ENCODE data around the gene UBC.
A peak's percentile ranks its signal among the peaks of the same experiment; 100 is the strongest.

The UBC gene

DNA sequence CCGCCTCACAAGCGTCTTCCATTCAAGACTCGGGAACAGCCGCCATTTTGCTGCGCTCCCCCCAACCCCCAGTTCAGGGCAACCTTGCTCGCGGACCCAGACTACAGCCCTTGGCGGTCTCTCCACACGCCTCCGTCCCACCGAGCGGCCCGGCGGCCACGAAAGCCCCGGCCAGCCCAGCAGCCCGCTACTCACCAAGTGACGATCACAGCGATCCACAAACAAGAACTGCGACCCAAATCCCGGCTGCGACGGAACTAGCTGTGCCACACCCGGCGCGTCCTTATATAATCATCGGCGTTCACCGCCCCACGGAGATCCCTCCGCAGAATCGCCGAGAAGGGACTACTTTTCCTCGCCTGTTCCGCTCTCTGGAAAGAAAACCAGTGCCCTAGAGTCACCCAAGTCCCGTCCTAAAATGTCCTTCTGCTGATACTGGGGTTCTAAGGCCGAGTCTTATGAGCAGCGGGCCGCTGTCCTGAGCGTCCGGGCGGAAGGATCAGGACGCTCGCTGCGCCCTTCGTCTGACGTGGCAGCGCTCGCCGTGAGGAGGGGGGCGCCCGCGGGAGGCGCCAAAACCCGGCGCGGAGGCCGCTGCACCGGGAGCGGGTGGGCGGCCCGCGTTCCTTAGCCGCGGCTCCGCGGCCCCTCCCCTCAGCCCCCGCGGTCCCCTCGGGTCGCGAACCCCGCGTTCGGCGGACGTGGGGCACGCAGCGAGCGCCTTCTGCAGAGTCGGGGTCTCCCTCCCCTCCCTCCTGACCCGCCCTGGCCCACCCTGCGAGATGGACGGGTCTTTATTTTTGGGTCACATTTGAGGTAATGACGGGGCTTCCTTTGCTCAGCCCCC, at the start of gene UBC:
Gene UBC, minus strand, starts transcription at position 259 of the 847 bp plus-strand sequence. CDS start 879 bp downstream, outside the sequence.
- DNase-seq: peak; percentile 96

DNA sequence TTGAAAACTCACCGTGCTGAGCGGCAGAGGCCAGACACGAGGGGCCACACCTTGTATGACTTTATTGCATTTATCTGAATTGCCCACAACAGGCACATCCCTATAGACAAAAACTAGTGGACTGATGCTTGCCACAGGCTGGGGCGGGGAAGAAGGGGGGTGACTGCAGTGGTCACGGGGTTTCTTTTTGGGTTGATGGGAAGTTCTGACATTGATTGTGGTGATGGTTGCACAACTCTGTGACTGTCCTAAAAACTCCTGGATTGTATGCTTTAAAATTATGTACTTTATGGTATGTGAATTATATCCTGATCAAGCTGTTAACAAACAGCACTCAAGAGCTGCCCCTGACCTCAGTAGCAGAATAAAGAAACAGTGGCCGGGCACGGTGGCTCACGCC, 48.8 kb upstream of the UBC start:
- DNase-seq: no peak

DNA sequence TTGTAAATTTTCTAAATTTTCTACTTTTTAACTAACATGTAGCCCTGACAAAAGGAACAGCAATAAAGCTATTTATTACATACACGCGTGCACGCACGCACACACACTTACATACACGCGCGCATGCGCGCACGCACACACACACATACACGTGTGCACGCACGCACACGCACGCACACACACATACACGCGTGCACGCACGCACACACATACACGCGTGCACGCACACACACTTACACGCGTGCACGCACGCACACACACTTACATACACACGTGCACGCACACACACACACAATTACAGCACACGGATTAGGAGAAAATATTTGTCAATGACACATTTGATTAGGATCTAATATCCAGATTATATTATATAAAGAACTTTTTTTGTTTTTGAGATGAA, 46.6 kb upstream of the UBC start:
- no peak for DNase-seq

DNA sequence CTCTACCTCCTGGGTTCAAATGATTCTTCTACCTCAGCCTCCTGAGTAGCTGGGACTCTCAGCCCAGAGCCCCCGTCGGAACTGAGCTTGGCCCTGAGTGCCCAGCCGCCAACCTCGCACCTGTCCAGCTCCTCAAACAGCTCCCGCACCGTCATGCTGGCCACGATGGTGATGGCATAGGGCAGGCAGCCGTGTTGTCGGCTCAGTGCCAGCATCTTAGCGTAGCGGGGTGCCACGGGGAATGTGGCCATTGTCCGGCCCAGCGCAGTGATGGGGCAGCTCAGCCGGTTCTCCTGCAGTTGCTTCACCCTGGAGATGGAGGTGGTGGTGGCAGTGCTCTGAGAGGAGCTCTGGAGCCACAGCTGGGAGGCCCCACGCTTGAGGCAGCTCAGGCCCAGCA, 42.1 kb upstream of the UBC start:
- DNase-seq: no peak

DNA sequence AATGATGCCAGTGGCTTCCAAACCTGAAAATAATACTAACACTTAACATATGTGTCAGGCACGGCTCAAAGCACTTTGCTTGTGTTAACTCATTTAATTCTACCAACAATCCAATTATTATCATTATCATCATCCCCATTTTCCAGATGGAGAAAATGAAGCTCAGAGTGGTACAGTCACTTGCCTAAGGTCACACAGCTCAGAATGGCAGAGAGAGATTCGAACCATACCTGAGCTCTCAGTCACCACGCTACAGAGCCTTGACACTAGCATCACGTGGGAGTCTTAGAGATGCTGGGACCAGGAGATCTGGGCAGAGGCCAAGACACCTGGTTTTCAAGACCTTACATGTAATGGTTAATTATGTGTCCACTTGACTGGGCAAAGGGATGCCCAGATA, 40.3 kb upstream of the UBC start:
- DNase-seq: no peak

DNA sequence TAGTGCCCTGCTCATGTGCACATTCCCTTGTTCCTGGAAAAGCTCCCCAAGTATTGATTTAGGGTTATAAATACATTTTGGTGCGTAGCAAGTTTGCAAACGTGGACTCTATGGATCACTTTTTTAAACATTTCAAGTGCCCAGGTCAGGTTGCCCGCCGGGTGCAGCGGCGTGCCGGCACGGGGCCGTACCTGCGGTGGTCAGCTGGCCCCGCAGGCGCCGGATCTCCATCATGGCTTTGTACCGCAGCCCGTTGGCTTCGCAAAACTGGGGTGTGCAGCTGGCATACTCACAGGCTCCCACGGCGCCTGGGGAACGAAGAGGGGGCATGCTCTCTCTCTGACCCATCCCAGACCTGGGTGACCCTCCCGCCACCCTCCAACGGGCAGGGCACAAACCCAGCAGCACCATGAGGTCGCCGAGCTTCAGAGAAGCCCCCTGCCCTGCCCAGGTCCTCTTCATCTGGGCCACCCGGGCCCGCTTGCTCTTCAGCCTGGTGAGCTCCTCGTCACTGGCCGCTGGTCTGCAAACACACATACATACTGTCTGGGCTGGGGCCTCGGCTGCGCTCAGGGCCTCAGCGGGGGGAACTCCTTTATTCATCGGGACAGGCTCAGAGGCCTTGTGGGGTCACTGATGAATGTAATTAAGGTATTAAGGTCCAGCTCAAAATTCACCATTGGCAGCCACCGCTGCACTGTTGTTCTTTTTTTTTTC, 39.4 kb upstream of the UBC start:
- DNase-seq: no peak

DNA sequence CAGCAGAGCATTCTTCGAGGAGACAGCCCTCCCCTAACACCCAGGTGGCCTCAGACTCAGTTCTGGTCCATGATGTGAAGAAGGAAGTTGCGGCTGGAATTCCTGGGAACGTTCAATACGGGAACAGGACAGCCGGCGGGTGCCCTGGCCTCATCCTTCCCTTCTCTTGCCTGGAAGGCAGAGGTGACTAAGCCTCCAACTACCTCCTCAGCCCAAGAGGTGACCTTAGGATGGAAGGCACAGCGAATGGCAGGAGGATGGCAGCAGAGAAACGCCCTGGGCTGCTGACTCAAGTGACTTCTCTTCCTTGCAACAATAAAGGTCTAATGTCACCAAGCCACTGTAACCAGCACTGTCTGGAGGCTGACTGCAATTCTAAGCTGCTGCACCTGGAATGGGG, 38.4 kb upstream of the UBC start:
- no peak for DNase-seq

DNA sequence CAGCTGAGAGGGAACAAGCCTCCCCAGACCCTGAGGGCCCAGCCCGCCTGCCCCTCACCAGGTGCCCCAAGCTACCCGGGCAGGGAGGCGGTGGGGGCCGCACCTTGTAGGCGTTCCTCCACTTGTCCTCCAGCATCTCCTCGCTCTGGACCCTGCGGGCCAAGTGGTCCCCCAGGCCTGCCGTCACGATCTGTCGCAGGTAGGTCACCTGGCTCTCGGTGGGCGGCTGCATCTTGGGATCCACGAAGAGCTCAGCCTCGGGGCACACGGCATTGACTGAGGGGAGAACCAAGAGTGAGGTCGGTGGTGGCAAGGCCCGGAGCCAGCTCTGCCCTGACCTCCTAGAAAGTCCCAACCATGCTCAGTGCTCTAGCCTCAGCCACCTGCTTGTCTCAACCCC, 37.8 kb upstream of the UBC start:
- no peak for DNase-seq

DNA sequence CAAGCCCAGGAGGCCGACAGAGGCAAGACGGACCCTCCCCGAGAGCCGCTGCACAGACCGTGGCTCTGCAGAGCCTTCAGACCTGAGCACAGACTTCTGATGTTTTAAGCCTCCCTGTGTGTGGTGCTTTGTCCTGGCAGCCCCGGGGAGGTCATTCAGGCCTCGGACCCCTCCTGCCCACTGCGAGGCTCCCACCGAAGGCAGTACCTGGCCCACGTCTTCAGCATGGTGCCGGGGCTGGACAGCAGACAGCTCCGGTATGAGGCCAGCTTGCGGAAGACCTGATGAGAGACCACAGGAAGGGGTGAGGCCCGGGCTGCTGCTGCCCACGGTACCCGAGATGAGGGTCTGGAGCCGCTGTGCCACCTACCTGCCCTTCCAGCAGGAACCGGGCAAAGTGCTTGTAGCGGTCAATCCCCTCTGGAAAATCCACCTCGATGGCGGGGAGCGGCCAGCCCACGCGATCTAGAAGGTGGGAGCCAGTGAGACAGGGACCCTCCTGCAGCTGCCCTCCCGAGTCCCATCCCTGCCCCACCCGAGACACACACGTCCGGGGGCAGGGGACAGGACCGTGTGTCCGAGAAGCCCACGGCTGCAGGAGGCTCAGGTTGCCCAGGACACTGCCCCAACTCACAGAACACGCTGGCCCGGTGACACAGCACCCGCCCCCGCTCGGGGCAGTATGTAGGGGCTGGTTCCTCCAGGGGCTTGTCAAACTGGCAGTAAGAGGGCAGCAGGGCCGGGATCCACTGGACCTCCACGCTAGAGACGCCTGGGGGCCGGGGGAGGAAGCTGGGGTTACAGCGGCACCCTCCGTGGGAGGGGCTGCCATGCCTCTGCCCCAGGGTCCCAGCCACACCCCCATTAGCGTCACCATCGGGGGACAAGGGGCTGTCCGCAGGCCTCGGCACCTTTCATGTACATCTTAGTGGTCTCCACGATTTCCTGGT, 35.6 kb upstream of the UBC start:
- no peak for DNase-seq

DNA sequence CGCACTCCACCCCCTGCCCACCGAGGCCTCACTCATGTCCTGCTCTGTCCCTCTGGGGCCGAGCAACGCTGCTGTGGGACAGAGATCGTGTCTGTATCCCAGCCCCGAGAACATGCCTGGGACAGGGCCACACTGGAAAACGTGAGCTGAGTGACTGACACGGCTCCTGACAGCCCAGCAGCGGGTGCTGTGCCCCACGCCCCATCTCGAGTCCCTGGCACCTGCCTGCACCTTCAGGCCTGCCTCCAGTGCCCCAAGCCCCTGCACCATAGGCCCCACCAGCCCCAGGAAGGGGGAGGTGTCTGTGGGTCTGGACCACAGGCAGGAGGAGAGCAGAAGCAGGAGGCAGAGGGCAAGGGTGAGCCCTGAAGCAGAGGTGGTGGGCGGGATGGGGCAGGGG, 34.6 kb upstream of the UBC start:
- no peak for DNase-seq

DNA sequence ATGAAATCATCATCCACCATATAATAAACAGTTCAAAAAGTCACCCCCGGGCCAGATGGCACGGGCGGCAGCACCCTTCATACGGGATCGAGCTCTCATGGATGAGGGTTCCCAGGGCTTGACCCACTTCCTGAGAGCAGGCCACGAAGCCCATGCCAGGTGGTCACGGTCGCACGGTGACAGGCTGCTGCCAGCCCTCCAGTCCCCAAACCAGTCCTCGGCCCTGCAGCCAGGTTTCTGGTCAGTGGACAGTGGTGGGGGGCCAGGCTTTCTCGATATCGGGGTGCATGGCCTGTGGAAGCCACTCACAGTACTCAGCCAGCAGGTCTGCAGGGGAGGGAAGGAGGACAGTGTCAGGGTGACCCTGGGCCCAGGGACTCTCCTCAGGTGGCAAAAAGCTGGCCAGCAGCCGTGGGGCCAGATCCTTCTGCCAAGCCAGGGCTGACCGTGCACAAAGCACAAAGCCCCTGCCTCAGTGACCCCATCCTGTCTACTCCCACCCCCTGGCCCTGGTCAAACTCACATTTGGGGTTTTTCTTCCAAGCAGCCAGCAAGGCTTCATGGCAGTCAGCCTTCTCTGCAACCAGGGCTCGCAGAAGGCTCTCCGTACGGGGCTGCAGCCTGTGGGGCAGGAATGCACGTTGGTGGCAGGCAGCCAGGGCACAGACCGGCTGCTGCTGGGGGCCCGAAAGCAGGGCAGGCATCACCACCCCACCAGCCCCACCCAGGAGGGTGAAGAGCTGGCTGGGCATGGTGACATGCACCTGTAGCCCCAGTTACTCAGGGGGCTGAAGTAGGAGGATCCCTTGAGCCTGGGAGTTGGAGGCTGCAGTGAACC, 33.3 kb upstream of the UBC start:
- DNase-seq: no peak

DNA sequence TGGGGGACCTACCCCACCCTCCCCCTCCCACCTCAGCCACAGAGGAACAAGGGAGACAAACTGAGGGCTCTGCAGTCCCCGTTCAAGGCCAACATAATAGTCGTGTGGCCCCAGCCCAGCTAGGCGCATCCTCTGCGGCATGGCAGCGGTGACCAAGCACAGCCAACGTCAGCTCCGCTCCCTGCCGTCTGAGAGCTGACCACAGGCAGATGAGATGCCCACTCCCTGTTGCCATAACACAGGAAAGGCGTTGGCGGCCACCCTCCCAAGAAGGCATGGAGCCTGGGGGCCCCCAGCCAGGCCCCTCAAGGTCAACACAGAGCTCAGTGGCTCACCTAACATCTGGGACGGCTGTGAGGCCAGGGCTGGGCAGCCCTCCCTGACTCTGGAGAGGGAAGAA, 32.6 kb upstream of the UBC start:
- no peak for DNase-seq

DNA sequence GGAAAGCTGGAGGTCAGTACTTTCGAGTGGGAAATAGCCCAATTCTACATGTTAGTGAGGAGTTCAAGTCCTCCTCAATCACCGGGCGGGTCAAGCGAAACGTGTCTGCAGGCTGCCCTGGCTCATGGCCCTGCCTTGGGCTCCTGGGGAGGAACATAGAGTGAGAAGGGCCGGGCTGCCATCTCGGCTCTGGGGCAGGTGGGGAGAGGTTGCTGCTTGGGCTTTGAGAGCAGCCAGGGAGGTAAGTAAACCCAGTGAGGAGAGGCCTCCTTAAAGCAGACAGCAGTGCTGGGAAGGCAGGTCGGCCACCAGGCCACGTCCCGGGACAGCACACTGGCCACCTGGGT, 32.0 kb upstream of the UBC start:
- no peak for DNase-seq

DNA sequence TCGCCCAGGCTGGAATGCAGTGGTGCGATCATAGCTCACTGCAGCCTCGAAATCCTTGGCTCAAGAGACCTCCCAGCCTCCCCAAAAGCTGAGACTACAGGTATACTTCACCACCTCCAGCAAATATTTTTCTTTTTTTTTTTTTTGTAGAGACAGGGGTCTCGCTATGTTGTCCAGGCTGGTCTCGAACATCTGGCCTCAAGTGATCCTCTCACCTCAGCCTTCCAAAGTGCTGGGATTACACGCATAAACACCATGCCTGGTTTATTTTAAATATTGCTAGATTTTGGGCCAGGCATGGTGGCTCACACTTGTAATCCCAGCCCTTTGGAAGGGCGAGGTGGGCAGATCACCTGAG, 26.7 kb upstream of the UBC start:
- DNase-seq: no peak

DNA sequence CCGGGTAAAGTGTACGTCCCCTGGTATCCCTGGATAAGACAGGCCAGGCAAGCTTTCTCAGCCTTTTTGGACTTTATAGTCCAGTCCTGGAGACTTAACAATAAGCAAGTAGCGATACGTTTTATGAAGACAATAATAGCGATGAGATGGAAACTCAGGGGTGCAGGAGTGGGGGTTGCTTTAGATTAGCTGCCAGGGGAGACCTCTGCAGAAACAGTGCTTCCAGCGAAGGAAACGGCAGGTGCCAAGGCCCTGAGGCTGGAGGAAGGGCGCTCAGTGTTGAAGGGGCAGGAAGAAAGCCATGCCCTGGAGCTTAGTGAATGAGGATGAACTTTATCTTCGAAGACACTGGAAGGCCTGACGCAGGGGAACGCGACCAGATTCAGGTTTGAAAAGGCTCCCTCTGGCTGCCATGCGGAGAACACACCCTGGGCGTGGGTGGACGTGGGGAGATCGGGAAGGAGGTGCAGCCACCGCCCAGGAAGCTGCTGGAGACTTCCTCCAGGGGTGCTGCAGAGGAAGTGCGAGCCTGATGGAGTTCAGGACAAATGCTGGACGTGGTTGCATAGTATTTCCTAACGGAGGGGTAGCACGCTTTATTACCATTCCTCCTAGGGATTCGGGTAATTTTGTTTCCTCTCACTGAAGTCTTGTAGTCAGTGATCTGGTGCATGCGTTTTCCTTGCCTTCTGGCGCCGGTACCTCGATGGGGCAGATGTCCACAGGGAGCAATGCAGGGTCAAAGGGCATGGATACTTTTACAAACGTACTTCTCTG, 26.1 kb upstream of the UBC start:
- peak; percentile 94 for DNase-seq

DNA sequence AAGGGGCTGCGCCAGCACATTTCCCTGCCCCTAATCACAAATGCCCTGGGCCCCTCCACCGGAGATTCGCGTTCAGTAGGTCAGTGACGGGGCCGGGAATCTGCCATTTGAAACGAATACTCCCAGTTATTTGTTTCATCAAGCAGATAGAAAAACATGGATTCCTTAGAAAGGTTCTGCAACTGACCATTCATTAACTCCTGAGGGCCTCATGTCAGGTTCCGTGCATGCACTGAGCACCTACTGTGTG, 25.6 kb upstream of the UBC start:
- DNase-seq: no peak

DNA sequence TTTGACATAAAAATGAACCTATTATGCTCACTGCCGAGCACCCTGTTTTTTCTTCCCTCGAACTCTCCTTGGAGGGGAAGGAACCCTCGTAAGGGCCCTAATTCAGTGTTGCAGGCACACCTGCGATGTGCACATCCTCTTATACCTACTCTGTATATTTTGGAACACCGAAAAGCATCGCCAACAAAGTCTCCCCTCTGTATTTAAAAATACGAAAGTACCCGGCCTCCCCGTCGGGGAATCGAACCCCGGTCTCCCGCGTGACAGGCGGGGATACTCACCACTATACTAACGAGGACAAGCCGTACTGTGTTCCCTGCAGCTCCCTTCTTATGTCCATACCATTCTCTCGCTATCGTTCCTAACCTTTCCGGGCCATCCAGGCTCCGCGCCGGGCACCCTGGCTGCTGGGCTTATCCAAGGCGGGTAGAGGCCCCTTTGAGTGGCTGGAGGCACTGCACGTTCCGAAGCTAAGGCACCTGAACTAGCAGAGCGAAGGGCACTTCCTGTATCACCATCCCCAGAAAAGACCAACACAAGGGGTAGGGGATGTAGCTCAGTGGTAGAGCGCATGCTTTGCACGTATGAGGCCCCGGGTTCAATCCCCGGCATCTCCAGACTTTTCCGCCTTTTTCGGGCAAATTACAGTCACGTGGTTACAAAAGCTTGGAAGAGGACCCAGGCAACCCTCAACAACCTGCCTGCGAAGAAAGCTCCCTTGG, 25.1 kb upstream of the UBC start:
- DNase-seq: peak; percentile 95

DNA sequence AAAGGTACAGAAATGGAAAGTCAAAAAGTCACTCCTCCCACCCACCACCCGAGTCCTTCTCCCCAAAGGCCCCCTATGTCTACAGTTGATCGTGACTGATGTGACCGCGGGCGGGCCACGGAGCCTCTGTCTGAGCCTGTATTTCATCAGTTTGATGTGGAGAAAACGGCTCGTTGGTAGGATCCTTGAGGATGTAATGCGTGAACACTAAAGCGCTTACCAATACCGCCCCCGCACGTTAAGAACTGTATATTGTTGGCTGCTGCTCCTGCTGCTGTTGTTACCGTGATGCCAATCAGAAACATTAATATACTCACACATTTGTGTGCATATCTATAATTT, 24.6 kb upstream of the UBC start:
- peak; percentile 84 for DNase-seq

DNA sequence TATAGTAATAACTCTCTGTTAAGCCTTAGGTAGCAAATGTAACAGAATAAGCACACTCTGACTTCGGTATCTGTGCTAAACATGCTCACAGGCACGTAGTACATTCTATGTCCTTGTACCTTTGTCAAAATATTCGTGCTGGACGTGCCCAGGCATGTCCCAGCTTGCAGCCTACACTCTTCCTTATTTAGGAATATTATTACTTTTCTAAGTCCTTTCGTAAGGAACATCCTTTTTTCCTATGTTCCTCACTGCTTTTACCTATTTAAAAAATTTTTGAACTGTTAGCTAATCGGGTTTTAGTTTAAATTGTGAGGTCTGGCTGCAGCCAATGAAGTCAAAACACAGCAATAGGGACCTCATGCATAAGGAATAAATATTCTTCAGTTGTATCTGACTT, 24.1 kb upstream of the UBC start:
- no peak for DNase-seq

DNA sequence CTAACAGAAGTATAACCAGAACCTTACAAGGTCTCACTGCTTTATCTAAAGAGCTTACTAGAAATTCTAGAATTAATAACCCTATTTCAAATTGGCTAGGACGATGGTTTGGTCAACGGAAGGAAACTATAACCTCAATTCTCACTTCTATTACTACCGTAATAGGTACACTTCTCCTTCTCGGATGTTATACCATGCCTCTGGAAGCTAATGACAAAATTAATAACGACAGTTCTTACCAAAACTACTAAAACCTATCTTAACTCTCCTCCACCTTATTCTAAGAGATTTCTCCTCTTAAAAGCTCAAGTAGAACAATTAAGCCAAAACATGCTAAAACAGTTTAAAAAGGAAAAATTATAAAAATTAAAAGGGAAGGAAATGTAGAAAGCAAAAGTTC, 23.7 kb upstream of the UBC start:
- DNase-seq: no peak

DNA sequence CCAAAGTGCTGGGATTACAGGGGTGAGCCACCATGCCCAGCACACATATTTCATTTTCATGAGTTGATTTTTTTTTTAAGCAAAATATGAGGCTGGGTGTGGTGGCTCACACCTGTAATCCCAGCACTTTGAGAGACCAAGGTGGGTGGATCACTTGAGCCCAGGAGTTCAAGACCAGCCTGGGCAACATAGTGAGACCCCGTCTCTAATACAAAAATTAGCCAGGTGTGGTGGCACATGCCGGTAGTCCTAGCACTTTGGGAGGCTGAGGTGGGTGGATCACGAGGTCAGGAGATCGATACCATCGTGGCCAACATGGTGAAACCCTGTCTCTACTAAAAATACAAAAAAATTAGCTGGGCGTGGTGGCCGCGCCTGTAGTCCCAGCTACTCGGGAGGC, 17.1 kb upstream of the UBC start:
- DNase-seq: peak; percentile 25

DNA sequence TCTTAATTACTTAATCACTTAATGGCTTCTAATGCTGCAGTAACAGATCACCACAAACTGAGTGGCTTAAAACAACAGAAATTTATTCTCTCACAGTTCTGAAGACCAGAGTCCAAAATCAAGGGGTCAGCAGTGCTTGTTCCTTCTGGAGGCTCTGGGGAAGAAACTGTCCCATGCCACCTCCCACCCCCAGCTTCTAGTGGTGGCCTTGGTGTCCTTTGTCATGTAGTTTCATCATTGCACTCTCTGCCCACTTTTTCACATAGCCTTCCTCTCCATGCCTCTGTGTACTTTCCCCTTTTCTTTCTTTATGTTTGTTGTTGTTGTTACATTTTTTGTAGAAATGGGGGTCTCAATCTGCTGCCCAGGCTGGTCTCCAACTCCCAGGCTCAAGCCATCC, 16.1 kb upstream of the UBC start:
- peak; percentile 28 for DNase-seq
